K562 (cell line): ENCODE results near the gene ALDH18A1.

Source experiments
- MXI1 ChIP-seq: IDR thresholded peaks from 2 replicates; pipeline ENCODE4 v1.6.1; 2011; ENCODE audit warnings: low read depth, mild to moderate bottlenecking, improper control_type of control experiment, low read length
- ZKSCAN1 ChIP-seq: fragments of 150-350 bp; IDR thresholded peaks from 2 replicates; pipeline ENCODE4 v1.6.1; 2016; ENCODE audit warnings: low read depth, low read length

- TF ChIP-seq ZKSCAN1: no peak
- TF ChIP-seq MXI1: no peak
Measured at GRCh38 chr10:95579292-95579691, 77.2 kb downstream of the ALDH18A1 start.
